IMR-90 (cell line): ENCODE data around the gene IRF4. TPM values are rescaled to one million over a fixed set of nuclear protein-coding genes. Genes with fewer than 3 reads are reported as not detected.

Source experiments
- ATAC-seq: fragments of 200-7000 bp; cut with Tn5 transposase; 2 replicates; pipeline ENCODE4 v1.9.1; 2020; ENCODE audit warnings: low read depth, mild to moderate bottlenecking, moderate library complexity
- BruUV-seq: library from RNA; stranded (reverse); fragments of 400-500 nt; replicated peaks from 2 replicates; lab custom pipeline; 2021; lab: Mats Ljungman, UMichigan
- CTCF ChIA-PET: fragments of 300-600 bp; formaldehyde crosslinking; extraction: SDS; loops from one replicate; lab custom pipeline; 2021; ENCODE audit warnings: antibody characterized with exemption; lab: Yijun Ruan, JAX
- POLR2A ChIA-PET: fragments of 300-600 bp; sonication (Branson Sonifier 250); formaldehyde crosslinking; loops from one replicate; lab custom pipeline; 2022; ENCODE audit warnings: antibody characterized with exemption; ENCODE audit not compliant: unreplicated experiment; lab: Charles Lee
- DNase-seq: peaks from one replicate; pipeline ENCODE4 v3.0.0; 2013
- H2AFZ ChIP-seq: replicated peaks from 2 replicates; pipeline ENCODE3; 2013; ENCODE audit warnings: low read length, mild to moderate bottlenecking; ENCODE audit not compliant: poor library complexity
- H2AK5ac ChIP-seq: 2 replicates; pipeline ENCODE4 v1.6.1; 2013; ENCODE audit warnings: low read depth, low read length, inconsistent platforms
- H2AK9ac ChIP-seq: replicated peaks from 2 replicates; pipeline ENCODE3; 2013; ENCODE audit warnings: mild to moderate bottlenecking, low read depth, low read length, moderate library complexity; ENCODE audit not compliant: poor library complexity
- H2BK120ac ChIP-seq: 2 replicates; pipeline ENCODE4 v1.6.1; 2013; ENCODE audit warnings: low read depth, low read length, inconsistent platforms
- H2BK15ac ChIP-seq: 3 replicates; pipeline ENCODE4 v1.6.1; 2013; ENCODE audit warnings: low read depth, low read length, inconsistent platforms
- H2BK20ac ChIP-seq: 2 replicates; pipeline ENCODE4 v1.6.1; 2013; ENCODE audit warnings: low read depth, mild to moderate bottlenecking, inconsistent platforms, low read length, moderate library complexity
- H2BK5ac ChIP-seq: 2 replicates; pipeline ENCODE4 v1.6.1; 2013; ENCODE audit warnings: mild to moderate bottlenecking, low read depth, low read length, inconsistent platforms; ENCODE audit not compliant: poor library complexity, severe bottlenecking
- H3K14ac ChIP-seq: replicated peaks from 2 replicates; pipeline ENCODE4 v1.6.1; 2013; ENCODE audit warnings: low read depth, low read length, inconsistent platforms
- H3K18ac ChIP-seq: 2 replicates; pipeline ENCODE4 v1.6.1; 2013; ENCODE audit warnings: low read depth, low read length, control low read depth
- H3K23ac ChIP-seq: 2 replicates; pipeline ENCODE4 v1.6.1; 2013; ENCODE audit warnings: low read depth, low read length, inconsistent platforms
- H3K27ac ChIP-seq: 2 replicates; pipeline ENCODE4 v1.5.1; 2013; ENCODE audit warnings: mild to moderate bottlenecking, control low read depth, low read length; ENCODE audit not compliant: insufficient read depth
- H3K27me3 ChIP-seq: 2 replicates; pipeline ENCODE4 v1.6.1; 2013; ENCODE audit warnings: low read length; ENCODE audit not compliant: control insufficient read depth, insufficient read depth
- H3K36me3 ChIP-seq: 2 replicates; pipeline ENCODE4 v1.6.1; 2013; ENCODE audit warnings: low read length, mixed read lengths; ENCODE audit not compliant: control insufficient read depth, insufficient read depth
- H3K4ac ChIP-seq: 2 replicates; pipeline ENCODE4 v1.6.1; 2013; ENCODE audit warnings: low read depth, low read length, inconsistent platforms
- H3K4me1 ChIP-seq: 2 replicates; pipeline ENCODE4 v1.6.1; 2013; ENCODE audit warnings: low read length, mixed read lengths; ENCODE audit not compliant: control insufficient read depth, insufficient read depth
- H3K4me2 ChIP-seq: 2 replicates; pipeline ENCODE4 v1.6.1; 2013; ENCODE audit warnings: low read depth, mild to moderate bottlenecking, control low read depth, low read length, moderate library complexity
- H3K4me3 ChIP-seq: 2 replicates; pipeline ENCODE4 v1.5.1; 2013; ENCODE audit warnings: low read depth, mild to moderate bottlenecking, control low read depth, low read length, moderate library complexity; ENCODE audit not compliant: insufficient read depth
- H3K56ac ChIP-seq: 2 replicates; pipeline ENCODE4 v1.6.1; 2013; ENCODE audit warnings: low read length, inconsistent platforms; ENCODE audit not compliant: insufficient read depth; ENCODE audit errors: extremely low read depth
- H3K79me1 ChIP-seq, 2 experiments: 2 replicates each; pipeline ENCODE4 v1.6.1; 2013; ENCODE audit warnings: low read length in 2 of 2, inconsistent platforms in 1 of 2, low read depth in 1 of 2
- H3K9ac ChIP-seq: 2 replicates; pipeline ENCODE4 v1.6.1; 2013; ENCODE audit warnings: low read depth, low read length, control low read depth
- H3K9me1 ChIP-seq: 2 replicates; pipeline ENCODE4 v1.6.1; 2013; ENCODE audit warnings: low read length, inconsistent platforms; ENCODE audit not compliant: insufficient read depth
- H3K9me3 ChIP-seq: 2 replicates; pipeline ENCODE4 v1.6.1; 2013; ENCODE audit warnings: low read length; ENCODE audit not compliant: control insufficient read depth, insufficient read depth
- H4K20me1 ChIP-seq: 2 replicates; pipeline ENCODE4 v1.6.1; 2013; ENCODE audit warnings: low read length, inconsistent platforms; ENCODE audit not compliant: insufficient read depth
- H4K5ac ChIP-seq: 2 replicates; pipeline ENCODE4 v1.6.1; 2013; ENCODE audit warnings: mild to moderate bottlenecking, low read depth, low read length, control low read depth
- H4K8ac ChIP-seq, 2 experiments: 2 replicates each; pipeline ENCODE4 v1.6.1; 2013; ENCODE audit warnings: low read depth in 2 of 2, low read length in 2 of 2, control low read depth in 1 of 2, inconsistent platforms in 1 of 2
- H4K91ac ChIP-seq: 2 replicates; pipeline ENCODE4 v1.6.1; 2013; ENCODE audit warnings: low read depth, low read length, inconsistent platforms; ENCODE audit not compliant: insufficient read depth
- BHLHE40 ChIP-seq: fragments of 150-350 bp; IDR thresholded peaks from 2 replicates; pipeline ENCODE4 v1.6.1; 2016; ENCODE audit warnings: mild to moderate bottlenecking, low read depth, low read length
- CEBPB ChIP-seq: IDR thresholded peaks from 2 replicates; pipeline ENCODE4 v1.6.1; 2012; ENCODE audit warnings: low read depth, low read length, improper control_type of control experiment
- CHD1 ChIP-seq: IDR thresholded peaks from 2 replicates; pipeline ENCODE4 v1.6.1; 2012; ENCODE audit warnings: low read depth, low read length, improper control_type of control experiment
- ELK1 ChIP-seq: fragments of 150-350 bp; IDR thresholded peaks from 2 replicates; pipeline ENCODE4 v1.6.1; 2016; ENCODE audit warnings: low read depth, mild to moderate bottlenecking, low read length, moderate library complexity, borderline replicate concordance
- FOS ChIP-seq: fragments of 150-350 bp; IDR thresholded peaks from 2 replicates; pipeline ENCODE4 v1.6.1; 2016; ENCODE audit warnings: low read depth, low read length
- MAZ ChIP-seq: IDR thresholded peaks from 2 replicates; pipeline ENCODE4 v1.6.1; 2012; ENCODE audit warnings: low read depth, mild to moderate bottlenecking, low read length, improper control_type of control experiment, moderate library complexity, borderline replicate concordance
- MXI1 ChIP-seq: IDR thresholded peaks from 2 replicates; pipeline ENCODE4 v1.6.1; 2012; ENCODE audit warnings: low read depth, mild to moderate bottlenecking, low read length, moderate library complexity, borderline replicate concordance
- RFX5 ChIP-seq: IDR thresholded peaks from 2 replicates; pipeline ENCODE4 v1.8.0; 2012; ENCODE audit warnings: low read depth, mild to moderate bottlenecking, low read length, moderate library complexity
- USF2 ChIP-seq: fragments of 150-350 bp; IDR thresholded peaks from 2 replicates; pipeline ENCODE4 v1.6.1; 2017; ENCODE audit warnings: mild to moderate bottlenecking, antibody characterized with exemption, low read length, low read depth
- WGBS, 2 experiments: methylation state at CpG; one replicate each; pipeline versions ENCODE4 v1.1.5 to v1.1.7; 2013; ENCODE audit warnings: missing lambda C conversion rate in 2 of 2; ENCODE audit not compliant: insufficient read length in 1 of 2; ENCODE audit errors: extremely low coverage in 2 of 2; 5-methylcytosine and 5-hydroxymethylcytosine counted together
- dilution Hi-C: fragments of 300-500 bp; cut with HindIII; formaldehyde crosslinking; loops from one replicate; pipeline ENCODE4 v1.14.3; 2018; ENCODE audit warnings: low sequenced_read_pairs; ENCODE audit not compliant: unreplicated experiment
- in situ Hi-C: fragments of 300-500 bp; cut with MboI; formaldehyde crosslinking; loops from 3 replicates; pipeline ENCODE4 v1.14.3; 2019; ENCODE audit warnings: low sequenced_read_pairs, inconsistent platforms, mixed read lengths
- intact Hi-C: fragments of 100-400 bp; cut with micrococcal nuclease; formaldehyde crosslinking; loops from 2 replicates; pipeline ENCODE4 v1.10.0; 2022
- polyA plus RNA-seq, 3 experiments: library from polyadenylated mRNA; depleted of rRNA; stranded (reverse); fragments of >200 nt; gene quantifications; 2 replicates each; pipeline ENCODE4 v1.2.3, GENCODE V29; 2012; ENCODE audit warnings: low replicate concordance in 1 of 3
- total RNA-seq: library from RNA; depleted of rRNA; stranded (reverse); fragments of >200 nt; gene quantifications from 2 replicates; pipeline ENCODE4 v1.2.3, GENCODE V29; 2012

Gene IRF4
- total and polyA plus RNA-seq, 2 of the 4 experiments (the other 2 are of a cell fraction), result not detected

DNA sequence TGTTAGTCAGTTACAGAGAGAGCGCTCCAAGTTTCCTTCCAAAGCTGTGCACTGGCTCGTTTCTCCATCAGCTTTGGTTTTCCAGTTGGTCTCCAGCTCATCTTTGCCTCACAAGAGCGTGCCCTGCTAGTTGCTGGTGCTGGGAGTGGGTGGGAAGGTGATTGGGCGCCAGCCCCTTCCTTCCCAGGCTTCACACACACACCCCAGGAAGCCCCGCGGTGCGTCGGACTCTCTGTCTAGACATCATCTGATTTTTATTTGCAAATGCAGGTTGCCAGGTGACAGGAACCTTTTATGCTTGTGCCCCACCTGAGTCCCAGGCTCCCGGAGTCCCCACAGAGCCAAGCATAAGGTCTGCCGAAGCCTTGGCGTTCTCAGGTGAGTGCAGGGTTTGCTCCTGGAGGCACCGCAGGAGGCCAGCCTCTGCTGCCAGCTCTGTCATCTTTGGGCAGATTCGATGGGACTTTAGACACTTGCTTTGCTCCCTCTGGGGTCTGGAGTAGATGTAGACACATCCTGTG, 7.1 kb downstream of the IRF4 start:
- DNase-seq (no peak), ATAC-seq (no peak)
- Histone ChIP-seq H2BK5ac (no peak overlapping the region), H3K4me2 (no peak overlapping the region), H2AK5ac (no peak overlapping the region), H2AFZ (no peak overlapping the region), H3K23ac (no peak overlapping the region), H3K36me3 (no peaks in the 10 kb centered on the region), H4K91ac (no peak overlapping the region), H3K79me1 (no peaks in the 10 kb centered on the region), H2BK120ac (no peak overlapping the region), H4K8ac (no peak overlapping the region), H3K27ac (no peak overlapping the region), H2BK20ac (no peak overlapping the region), H2AK9ac (no peak overlapping the region), H3K4me3 (no peak overlapping the region), H3K9me3 (no peaks in the 10 kb centered on the region), H3K4me1 (no peaks in the 10 kb centered on the region), H3K56ac (no peak overlapping the region), H4K5ac (no peak overlapping the region), H3K4ac (no peak overlapping the region), H3K9ac (no peak overlapping the region), H3K27me3 (peaks cover 66% of the 10 kb centered on the region), H3K9me1 (no peaks in the 10 kb centered on the region), H2BK15ac (no peak overlapping the region), H4K20me1 (no peaks in the 10 kb centered on the region), H3K18ac (no peak overlapping the region), H3K14ac (no peak overlapping the region)
- ChIA-PET CTCF (interaction anchor here (1.0 to 1.3 kb wide), 3 partner anchors 9 to 12 kb away, joined by 3 to 7 read pairs (median 3); no protein-coding TSS in a partner anchor), POLR2A (no interaction called here)
- intact Hi-C loops (no loop called here), in situ Hi-C loops (no loop called here), dilution Hi-C loops (no loop called here)
- WGBS, 2 experiments, result 71% methylated on average over 4 of the region's 13 CpGs; no CpG with 5 or more reads in 1 of the 2 experiments
- TF ChIP-seq USF2 (no peak), MAZ (no peak), FOS (no peak), CEBPB (no peak), MXI1 (no peak), CHD1 (no peak), RFX5 (no peak), BHLHE40 (no peak), ELK1 (no peak)
- no TSS peak for BruUV-seq
